K562 (cell line): Measurements from ENCODE around the gene SMIM12. TPM values are rescaled to one million over a fixed set of nuclear protein-coding genes. Genes with fewer than 3 reads are reported as not detected.

Experiments
- ATAC-seq: fragments of 200-7000 bp; cut with Tn5 transposase; 3 replicates; pipeline ENCODE4 v1.9.1; 2020; ENCODE audit warnings: moderate library complexity
- BruUV-seq: library from RNA; stranded (reverse); fragments of 400-500 nt; replicated peaks from 2 replicates; lab custom pipeline; 2021; lab: Mats Ljungman, UMichigan
- CTCF ChIA-PET: fragments of 300-600 bp; formaldehyde crosslinking; extraction: SDS; loops from one replicate; lab custom pipeline; 2021; ENCODE audit warnings: low intra/inter-chr PET ratio; lab: Yijun Ruan, JAX
- POLR2A ChIA-PET: fragments of 300-600, 350-650 bp; sonication (Branson Sonifier 250); formaldehyde crosslinking; extraction: SDS; loops from one replicate; lab custom pipeline; 2021; ENCODE audit warnings: antibody characterized with exemption, inconsistent platforms; lab: Yijun Ruan, JAX
- DNase-seq, 4 experiments: peaks; one replicate each; pipeline versions ENCODE4 v3.0.0 to v3.0.0-alpha.2; 2011 to 2018; ENCODE audit warnings: low spot score in 3 of 4, mixed read lengths in 3 of 4; ENCODE audit errors: extremely low read depth in 1 of 4
- FAIRE-seq: peaks from 2 replicates; lab custom pipeline; 2011; peaks lifted over from hg19 to GRCh38; lab: Jason Lieb, UNC
- H2AFZ ChIP-seq: 2 replicates; pipeline ENCODE4 v1.6.0; 2011; ENCODE audit warnings: low read depth, low read length, control low read depth, inconsistent platforms
- H3K27ac ChIP-seq: fragments of 200-600 bp; 3 replicates; pipeline ENCODE4 v1.8.0; 2011; ENCODE audit warnings: low read depth, mild to moderate bottlenecking, control low read depth, inconsistent platforms, low read length, moderate library complexity, mixed read lengths; ENCODE audit errors: extremely low read depth
- H3K27me3 ChIP-seq, 2 experiments: fragments of 300-600 bp in 1 of 2; 2 replicates in 1 of 2; 3 replicates in 1 of 2; pipeline versions ENCODE4 v1.6.0 to v1.8.0; 2011; ENCODE audit warnings: inconsistent platforms in 2 of 2, low read length in 2 of 2, mild to moderate bottlenecking in 1 of 2, mixed read lengths in 1 of 2, moderate library complexity in 1 of 2; ENCODE audit not compliant: control insufficient read depth in 2 of 2, insufficient read depth in 2 of 2
- H3K36me3 ChIP-seq: fragments of 300-600 bp; 3 replicates; pipeline ENCODE4 v1.8.0; 2011; ENCODE audit warnings: mild to moderate bottlenecking, low read length, inconsistent platforms; ENCODE audit not compliant: control insufficient read depth, insufficient read depth
- H3K4me1 ChIP-seq, 2 experiments: fragments of 200-600 bp in 1 of 2; replicated peaks in 1 of 2; 2 replicates in 1 of 2; 3 replicates in 1 of 2; pipeline versions ENCODE4 v1.5.1 to v1.8.0; 2011; ENCODE audit warnings: inconsistent platforms in 2 of 2, low read length in 2 of 2, mild to moderate bottlenecking in 1 of 2, mixed read lengths in 1 of 2, moderate library complexity in 1 of 2; ENCODE audit not compliant: control insufficient read depth in 2 of 2, insufficient read depth in 2 of 2
- H3K4me2 ChIP-seq: 2 replicates; pipeline ENCODE4 v1.6.1; 2011; ENCODE audit warnings: low read length, control low read depth, inconsistent platforms, mixed read lengths; ENCODE audit not compliant: insufficient read depth
- H3K4me3 ChIP-seq: fragments of 200-600 bp; sonication (generic), shearing (Covaris generic); 2 replicates; pipeline ENCODE4 v1.5.1; 2016; ENCODE audit warnings: control low read depth, inconsistent platforms
- H3K79me2 ChIP-seq: fragments of 200-600 bp; 3 replicates; pipeline ENCODE4 v1.8.0; 2011; ENCODE audit warnings: low read length, inconsistent platforms; ENCODE audit not compliant: control insufficient read depth, insufficient read depth
- H3K9ac ChIP-seq, 2 experiments: 2 replicates each; pipeline versions ENCODE4 v1.6.0 to v1.6.1; 2011; ENCODE audit warnings: low read depth in 2 of 2, low read length in 2 of 2, control low read depth in 1 of 2, inconsistent platforms in 1 of 2, mild to moderate bottlenecking in 1 of 2, mixed read lengths in 1 of 2; ENCODE audit not compliant: insufficient read depth in 1 of 2
- H3K9me1 ChIP-seq: one replicate; pipeline ENCODE4 v1.6.0; 2011; ENCODE audit warnings: inconsistent platforms, mild to moderate bottlenecking, low read length, moderate library complexity; ENCODE audit not compliant: control insufficient read depth, insufficient read depth
- H3K9me3 ChIP-seq: replicated peaks from 2 replicates; pipeline ENCODE4 v1.5.1; 2011; ENCODE audit warnings: low read depth, low read length, inconsistent platforms; ENCODE audit not compliant: control insufficient read depth, insufficient read depth
- H4K20me1 ChIP-seq: replicated peaks from 2 replicates; pipeline ENCODE4 v1.6.1; 2011; ENCODE audit warnings: low read length, inconsistent platforms, mixed read lengths; ENCODE audit not compliant: control insufficient read depth, insufficient read depth
- CREBBP ChIP-seq: IDR thresholded peaks from one replicate; pipeline ENCODE4 v1.6.1; 2012; ENCODE audit warnings: low read depth, mild to moderate bottlenecking, control low read depth, inconsistent platforms, low read length
- CXXC5 ChIP-seq: fragments of 250-450 bp; sonication (Bioruptor Pico); IDR thresholded peaks from 2 replicates; pipeline ENCODE4 v1.8.0; 2022; ENCODE audit warnings: inconsistent platforms, mild to moderate bottlenecking, moderate library complexity
- DMBX1 ChIP-seq: fragments of 250-450 bp; sonication (Bioruptor Pico); IDR thresholded peaks from 2 replicates; pipeline ENCODE4 v1.8.0; 2022; ENCODE audit warnings: inconsistent platforms, mild to moderate bottlenecking, moderate library complexity, borderline replicate concordance
- SRF ChIP-seq, 2 experiments: fragments of 250-450, 450-650 bp in 1 of 2; sonication (Bioruptor Pico) in 1 of 2; sonication (generic) in 1 of 2; formaldehyde crosslinking; IDR thresholded peaks; 2 replicates each; pipeline versions ENCODE4 v1.5.0 to v1.5.1; 2020 to 2022; ENCODE audit warnings: mild to moderate bottlenecking in 1 of 2, missing genetic modification reagents in 1 of 2
- USF2 ChIP-seq: sonication (generic); formaldehyde crosslinking; IDR thresholded peaks from 2 replicates; pipeline ENCODE4 v1.5.0; 2020; ENCODE audit warnings: missing genetic modification reagents
- ZNF224 ChIP-seq: sonication (generic); formaldehyde crosslinking; IDR thresholded peaks from 2 replicates; pipeline ENCODE4 v1.8.0; 2022; ENCODE audit warnings: mild to moderate bottlenecking, missing genetic modification reagents
- ZNF316 ChIP-seq: fragments of 450-650 bp; IDR thresholded peaks from 2 replicates; pipeline ENCODE4 v1.6.1; 2016
- WGBS: fragments of 100-300 bp; shearing (Covaris generic); methylation state at CpG from one replicate; pipeline ENCODE4 v1.1.6; 2016; ENCODE audit warnings: low coverage, mixed read lengths; ENCODE audit not compliant: insufficient coverage; ENCODE audit errors: missing lambda C conversion rate; 5-methylcytosine and 5-hydroxymethylcytosine counted together
- in situ Hi-C: fragments of 300-500 bp; cut with MboI; formaldehyde crosslinking; loops from 4 replicates; pipeline ENCODE4 v1.15.0; 2018; ENCODE audit warnings: inconsistent platforms, mixed read lengths
- intact Hi-C: fragments of 100-400 bp; cut with micrococcal nuclease; formaldehyde crosslinking; loops from 2 replicates; pipeline ENCODE4 v1.14.2; 2022
- polyA plus RNA-seq, 8 experiments: library from polyadenylated mRNA; depleted of rRNA in 4 of 8; stranded (reverse) in 5 of 8; unstranded in 3 of 8; fragments of >200 nt; fragmentation: Nextera tagmentation in 2 of 8; fragmentation: Illumina TruSeq in 1 of 8; extraction: Ambion mirVana in 2 of 8; extraction: Trizol in 1 of 8; gene quantifications; 2 replicates each; pipeline versions ENCODE4 v1.2.1 to v1.2.3, GENCODE V29; 2011 to 2014; ENCODE audit warnings: inconsistent platforms in 1 of 8, missing spikeins in 1 of 8
- total RNA-seq, 7 experiments: library from RNA; depleted of rRNA in 6 of 7; stranded (reverse); fragments of >200 nt in 6 of 7; fragmentation: Illumina TruSeq in 2 of 7; extraction: Trizol in 2 of 7; gene quantifications; 2 replicates each; pipeline versions ENCODE4 v1.2.1 to v1.2.3, GENCODE V29; 2011 to 2021; ENCODE audit warnings: low replicate concordance in 1 of 7

SMIM12 gene
- total and polyA plus RNA-seq, 9 of the 15 experiments (the other 6 are each of a cell fraction or from before 2014, with no cell fraction given), result 51.7 to 112 (median 63.9) TPM

DNA sequence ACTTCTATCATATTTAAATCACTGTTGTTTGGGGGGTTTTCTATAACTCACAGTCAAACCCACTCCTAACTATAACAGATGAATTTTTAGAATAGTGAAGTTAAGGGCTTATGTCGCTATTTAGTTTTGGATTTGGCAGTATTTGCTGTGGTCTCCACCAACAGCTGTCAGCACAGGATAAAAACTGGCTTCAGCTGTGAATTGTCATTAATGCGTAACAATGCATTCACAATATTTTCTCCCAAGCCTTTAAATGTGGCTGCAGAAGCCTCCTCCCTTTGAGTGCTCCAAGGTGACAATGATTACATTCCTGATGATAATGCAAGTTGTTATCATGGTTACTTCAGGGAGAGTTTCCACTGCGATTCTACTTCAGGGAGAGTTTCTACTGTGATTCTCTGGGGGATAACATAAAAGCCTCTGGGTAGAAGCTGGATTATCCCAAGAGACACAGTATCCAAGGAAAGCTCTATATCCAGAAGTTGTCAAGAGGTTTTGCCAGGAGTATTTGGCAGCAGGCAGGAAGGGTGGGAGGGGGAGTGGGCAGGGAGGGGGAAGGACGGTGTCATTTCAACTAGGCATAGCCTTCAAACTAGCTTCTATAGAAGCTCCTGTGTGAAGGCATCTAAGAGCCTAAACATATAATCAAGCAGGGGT lies 14.9 kb upstream of the SMIM12 start:
- no peak for FAIRE-seq
- Histone ChIP-seq H3K4me1 (no peaks in the 10 kb centered on the region), H3K9me1 (no peaks in the 10 kb centered on the region), H3K27me3 (peaks cover 70 to 72% of the 10 kb centered on the region in 2 experiments), H3K79me2 (no peaks in the 10 kb centered on the region), H3K9me3 (no peaks in the 10 kb centered on the region), H4K20me1 (0 out of 2 replicates have a peak, but pooled peaks cover 3% of the 10 kb centered on the region), H2AFZ (no peak overlapping the region), H3K4me2 (no peak overlapping the region), H3K36me3 (no peaks in the 10 kb centered on the region), H3K9ac (no peak overlapping the region), H3K4me3 (no peak overlapping the region), H3K27ac (no peak overlapping the region)
- POLR2A ChIA-PET, result no interaction called here
- intact Hi-C loops, result no loop called here
- ATAC-seq, result no peak
- DNase-seq, result no peak
- in situ Hi-C loops, result no loop called here
- TF ChIP-seq CXXC5 (CRISPR knock-in tag) (no peak), CREBBP (no peak), ZNF224 (CRISPR knock-in tag) (no peak), ZNF316 (no peak), USF2 (CRISPR knock-in tag) (no peak), SRF (CRISPR knock-in tag; IDR thresholded peaks at IDR 0.05) (no peak), DMBX1 (CRISPR knock-in tag) (no peak)
- 1% methylated on average over 4 of the region's 4 CpGs for WGBS
- BruUV-seq, result no TSS peak
- CTCF ChIA-PET, result no interaction called here
